ENCODE measurements around the gene HMGB3. TPM values are rescaled to one million over a fixed set of nuclear protein-coding genes. Genes with fewer than 3 reads are reported as not detected.
"Not testable (repeated sequence)": the region's sequence is repeated elsewhere in the genome, so short reads cannot be mapped to it uniquely, and the experiment has no call there.

HMGB3 gene
- total RNA-seq = 5.7 TPM

- DNase-seq (ENCODE audit: low read depth in 2 of 3, low spot score in 2 of 3) = peak; percentile 31 to 92 (median 87)
These were observed at the start of gene HMGB3 for GRCh38 chrX:150982788-150983520. Gene HMGB3, plus strand, starts transcription at chrX:150983335. Its CDS starts 2,265 bp downstream, at chrX:150985600.

GRCh38 chrX:150933945-150934350 is 49.2 kb upstream of the HMGB3 start:
- DNase-seq (ENCODE audit: low read depth in 2 of 3, low spot score in 2 of 3) = no peak

DNA sequence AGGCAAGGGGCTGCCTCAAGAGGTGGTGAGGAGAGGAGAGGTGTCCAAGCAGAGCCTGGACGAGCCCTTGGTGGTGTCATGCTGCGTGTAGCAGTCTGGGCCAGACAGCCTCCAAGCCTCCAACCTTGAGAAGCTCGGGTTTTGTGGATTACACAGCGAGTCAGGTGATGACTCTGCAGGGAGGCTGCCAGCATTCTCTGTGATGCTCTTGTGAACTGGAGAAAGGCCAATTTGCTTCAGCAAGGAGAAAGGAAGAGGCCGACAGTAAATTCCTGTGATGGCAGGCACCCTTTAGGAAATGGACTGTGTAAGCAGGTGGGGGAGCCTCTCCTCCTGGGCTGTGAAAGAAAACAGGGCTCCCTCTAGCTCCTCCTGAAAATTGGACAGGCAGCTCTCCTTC is 48.7 kb upstream of the HMGB3 start:
- no peak for DNase-seq (ENCODE audit: low read depth in 2 of 3, low spot score in 2 of 3)

- DNase-seq (ENCODE audit: low read depth in 2 of 3, low spot score in 2 of 3) = no peak
These were observed 47.7 kb upstream of the HMGB3 start for GRCh38 chrX:150935467-150935866.

DNA sequence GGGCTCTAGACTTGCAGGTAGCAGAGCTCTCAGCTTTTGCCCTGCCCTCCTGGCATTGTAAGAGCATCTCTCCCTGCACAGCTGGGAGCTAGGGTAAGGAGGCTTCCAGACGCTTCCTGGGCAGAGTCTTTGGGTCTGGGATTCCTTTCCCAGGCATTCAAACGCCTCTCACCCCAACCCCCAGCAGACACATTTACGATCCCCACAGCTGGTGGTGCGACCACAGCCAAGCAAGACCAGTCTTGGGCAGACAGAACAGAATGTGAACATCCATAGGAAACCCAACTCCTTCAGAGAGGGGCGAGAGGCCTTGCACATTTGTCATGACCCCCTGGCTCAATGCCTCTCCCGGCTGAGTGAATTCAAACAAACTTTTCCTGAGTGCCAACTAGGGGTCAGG is 46.6 kb upstream of the HMGB3 start:
- DNase-seq (ENCODE audit: low read depth in 2 of 3, low spot score in 2 of 3) = no peak

DNA sequence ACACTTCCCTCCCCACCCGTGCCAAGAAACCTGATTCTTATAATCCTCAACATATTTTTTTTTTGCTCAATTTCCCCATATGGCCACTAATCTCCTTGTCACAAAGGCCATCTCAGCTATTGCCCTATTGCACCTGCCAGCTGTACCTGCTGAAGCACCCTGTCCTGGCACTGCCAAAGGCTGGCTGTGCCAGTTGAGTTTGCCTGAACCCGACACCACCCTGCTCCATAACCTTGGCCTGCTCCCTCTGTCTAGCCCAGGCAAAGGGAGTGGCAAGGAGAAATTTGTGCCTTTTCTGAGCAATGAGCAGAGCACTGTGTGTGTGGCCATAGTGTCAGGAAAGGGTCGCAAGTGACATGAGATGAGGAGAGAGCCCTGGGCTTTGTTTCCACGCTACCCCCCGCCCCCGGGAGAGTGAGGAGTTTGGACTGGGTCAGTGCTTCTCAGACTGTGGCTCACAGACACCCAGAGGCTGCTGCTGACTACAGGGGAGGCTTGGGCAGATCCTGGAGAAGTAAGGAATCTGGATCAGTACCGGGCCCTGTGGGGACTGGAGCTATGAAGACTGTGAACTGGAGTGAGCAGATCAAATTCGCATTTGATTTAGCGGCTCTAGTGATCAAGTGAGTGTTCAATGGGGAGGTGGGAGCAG is 42.2 kb upstream of the HMGB3 start:
- DNase-seq (ENCODE audit: low read depth in 2 of 3, low spot score in 2 of 3) = no peak

- no peak for DNase-seq (ENCODE audit: low read depth in 2 of 3, low spot score in 2 of 3)
These were observed 41.6 kb upstream of the HMGB3 start for GRCh38 chrX:150941580-150941979.

GRCh38 chrX:150942942-150943594 is 40.1 kb upstream of the HMGB3 start:
- DNase-seq (ENCODE audit: low read depth in 2 of 3, low spot score in 2 of 3) = no peak

DNA sequence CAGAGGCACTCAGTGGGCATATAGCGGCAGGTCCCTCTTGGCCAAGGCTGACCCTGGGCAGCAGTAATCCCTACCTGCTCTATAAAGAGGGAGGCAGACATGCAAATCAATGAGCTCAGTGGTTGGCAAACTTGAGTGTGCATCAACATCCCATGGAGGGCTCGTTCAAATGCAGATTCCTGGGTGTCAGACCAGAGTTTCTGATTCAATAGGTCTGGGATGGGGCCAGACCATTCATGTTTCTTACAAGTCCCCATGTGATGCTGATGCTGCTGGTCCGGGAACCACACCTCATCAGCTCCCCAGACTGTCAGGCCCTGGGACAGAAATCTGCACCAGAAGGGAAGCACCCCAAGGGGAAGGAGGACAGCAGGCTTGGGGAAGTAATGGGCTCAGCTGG is 38.9 kb upstream of the HMGB3 start:
- no peak for DNase-seq (ENCODE audit: low read depth in 2 of 3, low spot score in 2 of 3)

GRCh38 chrX:150954951-150955350 is 28.2 kb upstream of the HMGB3 start:
- no peak for DNase-seq (ENCODE audit: low read depth in 2 of 3, low spot score in 2 of 3)

- DNase-seq (ENCODE audit: low read depth in 2 of 3, low spot score in 2 of 3) = no peak
These were observed 27.5 kb upstream of the HMGB3 start for GRCh38 chrX:150955590-150955989.

- DNase-seq (ENCODE audit: low read depth in 2 of 3, low spot score in 2 of 3) = no peak
These were observed 25.0 kb upstream of the HMGB3 start for GRCh38 chrX:150958177-150958576.

- no peak for DNase-seq (ENCODE audit: low read depth in 2 of 3, low spot score in 2 of 3)
These were observed 23.6 kb upstream of the HMGB3 start for GRCh38 chrX:150959557-150959956.

- no peak for DNase-seq (ENCODE audit: low read depth in 2 of 3, low spot score in 2 of 3)
These were observed 21.5 kb upstream of the HMGB3 start for GRCh38 chrX:150961631-150962030.

DNA sequence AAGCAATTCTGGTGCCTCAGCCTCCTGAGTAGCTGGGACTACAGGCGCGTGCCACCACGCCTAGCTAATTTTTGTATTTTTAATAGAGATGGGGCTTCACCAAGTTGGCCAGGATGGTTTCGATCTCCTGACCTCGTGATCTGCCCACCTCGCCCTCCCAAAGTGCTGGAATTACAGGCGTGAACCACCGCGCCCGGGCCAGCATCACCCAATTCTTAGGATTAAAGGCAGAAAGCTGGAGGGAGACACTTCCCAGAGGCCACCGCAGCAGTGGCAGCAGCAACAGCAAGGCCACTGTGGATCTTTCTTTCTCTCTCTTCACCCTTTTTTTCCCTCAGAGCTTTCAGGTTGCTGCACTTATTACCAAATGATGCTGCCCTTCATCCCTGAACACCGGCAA is 18.7 kb upstream of the HMGB3 start:
- DNase-seq (ENCODE audit: low read depth in 2 of 3, low spot score in 2 of 3) = not testable (repeated sequence)

GRCh38 chrX:150966235-150966634 is 16.9 kb upstream of the HMGB3 start:
- DNase-seq (ENCODE audit: low read depth in 2 of 3, low spot score in 2 of 3) = no peak

- DNase-seq (ENCODE audit: low read depth in 2 of 3, low spot score in 2 of 3) = no peak
These were observed 16.4 kb upstream of the HMGB3 start for GRCh38 chrX:150966742-150967141.

DNA sequence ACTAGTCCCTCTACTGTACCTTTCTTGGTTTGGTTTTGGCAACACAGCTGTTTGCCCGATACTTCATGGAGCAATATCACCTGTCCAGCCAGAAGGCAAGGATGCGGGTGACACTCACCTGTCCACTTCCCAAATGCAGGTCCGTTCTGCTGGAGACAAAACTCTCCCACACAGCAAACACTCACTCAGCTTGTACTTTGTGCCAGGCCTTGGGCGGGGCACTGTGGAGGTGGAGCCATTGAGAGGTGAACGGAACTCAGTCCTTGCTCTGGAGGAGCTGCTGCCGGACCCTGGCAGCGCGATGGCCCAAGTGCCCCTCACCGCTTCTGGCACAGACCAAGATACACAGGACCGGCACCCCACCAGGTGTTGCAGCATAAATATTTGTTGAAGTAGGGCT is 15.3 kb upstream of the HMGB3 start:
- DNase-seq (ENCODE audit: low read depth in 2 of 3, low spot score in 2 of 3) = no peak

- no peak for DNase-seq (ENCODE audit: low read depth in 2 of 3, low spot score in 2 of 3)
These were observed 14.0 kb upstream of the HMGB3 start for GRCh38 chrX:150968862-150969720.

DNA sequence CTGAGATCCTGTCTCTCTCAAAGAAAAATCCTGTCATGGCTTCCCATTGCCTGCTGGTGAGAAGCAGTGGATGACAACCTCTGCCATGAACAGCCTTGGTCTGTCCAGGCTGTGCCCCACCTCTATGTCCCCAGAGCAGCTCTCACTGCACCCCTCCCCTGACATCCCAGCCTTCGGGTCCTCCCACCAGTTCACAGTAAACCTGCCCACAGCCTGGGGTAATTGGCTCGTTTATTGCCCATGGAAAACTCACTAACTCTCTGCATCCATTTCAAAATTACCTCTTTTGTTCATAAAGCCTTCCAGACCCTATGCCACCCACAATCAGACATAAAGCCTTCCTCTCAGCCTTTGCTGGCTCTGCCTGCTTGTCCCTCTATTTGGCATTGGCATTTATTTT is 10.7 kb upstream of the HMGB3 start:
- no peak for DNase-seq (ENCODE audit: low read depth in 2 of 3, low spot score in 2 of 3)
